ENCODE results near the gene MRC2.

DNA sequence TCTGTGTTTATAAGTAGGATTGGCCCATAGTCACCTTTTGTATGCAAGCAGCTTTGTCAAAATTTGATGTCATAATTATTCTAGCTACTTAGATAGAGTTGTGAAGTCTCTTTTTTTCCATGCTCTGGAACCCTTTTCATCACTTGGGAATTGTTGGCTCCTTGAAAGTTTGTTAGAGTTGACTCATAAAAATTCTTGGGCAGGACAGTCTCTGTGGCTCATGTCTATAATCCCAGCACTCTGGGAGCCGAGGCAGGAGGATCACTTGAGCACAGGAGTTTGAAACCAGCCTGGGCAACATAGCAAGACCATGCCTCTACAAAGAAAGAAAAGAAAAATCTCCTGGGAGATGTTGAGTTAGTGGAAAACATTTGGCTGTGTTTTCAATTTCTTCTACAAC, 45.7 kb upstream of the MRC2 start:
- TF ChIP-seq ELF4 (IDR thresholded peaks at IDR 0.05) (no peak), FOXA1 (IDR thresholded peaks at IDR 0.05) (no peak), SP1 (IDR thresholded peaks at IDR 0.05) (no peak), FOXK2 (IDR thresholded peaks at IDR 0.05) (no peak), BHLHE40 (IDR thresholded peaks at IDR 0.05; ENCODE audit: borderline replicate concordance) (no peak), FOXM1 (IDR thresholded peaks at IDR 0.05; ENCODE audit: borderline replicate concordance) (no peak), L3MBTL2 (conservative IDR thresholded peaks at IDR 0.05) (no peak), PKNOX1 (IDR thresholded peaks at IDR 0.05) (no peak), TARDBP (IDR thresholded peaks at IDR 0.05) (no peak)

Data from HEK293T (cell line).